Mammary epithelial cell (primary cell): ENCODE results near the gene STX16.

Experiments
- CTCF ChIP-seq, 2 donors: IDR thresholded peaks in 1 of 2; conservative IDR thresholded peaks in 1 of 2; 2 replicates each; pipeline ENCODE4 v1.5.1; 2011 to 2012; ENCODE audit warnings: inconsistent platforms in 2 of 2, low read length in 2 of 2, mild to moderate bottlenecking in 2 of 2, control low read depth in 1 of 2, low read depth in 1 of 2; ENCODE audit not compliant: insufficient read depth in 1 of 2; ENCODE audit errors: extremely low read depth in 1 of 2
- EZH2 ChIP-seq: IDR thresholded peaks from 2 replicates; pipeline ENCODE4 v1.6.1; 2012; ENCODE audit warnings: low read length, inconsistent platforms, borderline replicate concordance

- no peak for TF ChIP-seq CTCF (conservative IDR thresholded peaks at IDR 0.05 in 1 of 2, IDR thresholded peaks at IDR 0.05 in 1 of 2; ENCODE audit: extremely low read depth in 1 of 2, insufficient read depth in 1 of 2, low read depth in 1 of 2, low read length in 2 of 2)
- no peak for TF ChIP-seq EZH2
These were observed 1.5 kb upstream of the STX16 start for GRCh38 chr20:58649288-58650180.
